GM23338 (cell line): ENCODE measurements around the gene PTPRN2. TPM values are rescaled to one million over a fixed set of nuclear protein-coding genes. Genes with fewer than 3 reads are reported as not detected.
A peak's percentile ranks its signal among the peaks of the same experiment; 100 is the strongest.

ENCODE experiments used
- ATAC-seq: fragments of 200-7000 bp; cut with Tn5 transposase; 3 replicates; pipeline ENCODE4 v1.9.1; 2020
- DNase-seq: peaks from one replicate; pipeline ENCODE4 v3.0.0-alpha.2; 2015; ENCODE audit warnings: low spot score
- H2AFZ ChIP-seq: fragments of 200-600 bp; sonication (generic); 2 replicates; pipeline ENCODE4 v1.8.0; 2016; ENCODE audit warnings: antibody characterized with exemption, mild to moderate bottlenecking, moderate library complexity
- H3F3A ChIP-seq: fragments of 200-600 bp; sonication (generic); replicated peaks from 2 replicates; pipeline ENCODE4 v1.8.0; 2017; ENCODE audit warnings: antibody characterized with exemption, mixed run types, low read depth
- H3K27ac ChIP-seq: fragments of 200-600 bp; sonication (generic); 2 replicates; pipeline ENCODE4 v1.6.1; 2016; ENCODE audit warnings: low read depth
- H3K27me3 ChIP-seq: fragments of 200-600 bp; sonication (generic); 2 replicates; pipeline ENCODE4 v1.8.0; 2016; ENCODE audit warnings: mild to moderate bottlenecking, mixed run types, moderate library complexity; ENCODE audit not compliant: insufficient read depth
- H3K36me3 ChIP-seq: fragments of 200-600 bp; sonication (generic); 2 replicates; pipeline ENCODE4 v1.8.0; 2016; ENCODE audit warnings: mild to moderate bottlenecking; ENCODE audit not compliant: insufficient read depth
- H3K4me1 ChIP-seq: fragments of 200-600 bp; sonication (generic); 2 replicates; pipeline ENCODE4 v1.8.0; 2016; ENCODE audit warnings: mild to moderate bottlenecking, moderate library complexity; ENCODE audit not compliant: insufficient read depth
- H3K4me2 ChIP-seq: fragments of 200-600 bp; sonication (generic); 2 replicates; pipeline ENCODE4 v1.7.1; 2017; ENCODE audit warnings: mixed run types
- H3K4me3 ChIP-seq: fragments of 200-600 bp; sonication (generic); 2 replicates; pipeline ENCODE4 v1.6.1; 2016; ENCODE audit warnings: mixed run types
- H3K79me2 ChIP-seq: fragments of 200-600 bp; sonication (generic); replicated peaks from 2 replicates; pipeline ENCODE4 v1.8.0; 2017; ENCODE audit warnings: mild to moderate bottlenecking; ENCODE audit not compliant: insufficient read depth
- H3K9me2 ChIP-seq: fragments of 200-600 bp; sonication (generic); 2 replicates; pipeline ENCODE4 v1.8.0; 2017; ENCODE audit not compliant: insufficient read depth
- H4K20me1 ChIP-seq: fragments of 200-600 bp; sonication (generic); replicated peaks from 2 replicates; pipeline ENCODE4 v1.8.0; 2017; ENCODE audit warnings: mild to moderate bottlenecking; ENCODE audit not compliant: insufficient read depth
- H3K27ac Mint-ChIP-seq: 2 replicates; pipeline ENCODE4 v1.8.0; 2020; ENCODE audit warnings: inconsistent platforms, mild to moderate bottlenecking, moderate library complexity, mixed read lengths
- H3K27me3 Mint-ChIP-seq: 3 replicates; pipeline ENCODE4 v1.8.0; 2022; ENCODE audit warnings: low read depth, mild to moderate bottlenecking, moderate library complexity, mixed read lengths, inconsistent platforms; ENCODE audit not compliant: insufficient read depth, poor library complexity
- H3K36me3 Mint-ChIP-seq: 3 replicates; pipeline ENCODE4 v1.8.0; 2021; ENCODE audit warnings: low read depth, mild to moderate bottlenecking, inconsistent platforms, moderate library complexity, mixed read lengths
- H3K4me1 Mint-ChIP-seq: 3 replicates; pipeline ENCODE4 v1.8.0; 2020; ENCODE audit warnings: mild to moderate bottlenecking, inconsistent platforms, mixed read lengths
- H3K4me3 Mint-ChIP-seq: 3 replicates; pipeline ENCODE4 v1.8.0; 2021; ENCODE audit warnings: moderate library complexity, mild to moderate bottlenecking, inconsistent platforms, mixed read lengths
- H3K9me3 Mint-ChIP-seq: 3 replicates; pipeline ENCODE4 v1.8.0; 2020; ENCODE audit warnings: moderate library complexity, mild to moderate bottlenecking, inconsistent platforms, mixed read lengths
- EZH2 ChIP-seq: fragments of 200-600 bp; sonication (generic); IDR thresholded peaks from one replicate; pipeline ENCODE4 v1.8.0; 2017; ENCODE audit warnings: antibody characterized with exemption, mild to moderate bottlenecking, low read depth; ENCODE audit not compliant: unreplicated experiment
- JUNB ChIP-seq: IDR thresholded peaks from one replicate; pipeline ENCODE4 v1.6.1; 2016; ENCODE audit warnings: antibody characterized with exemption; ENCODE audit not compliant: unreplicated experiment
- REST ChIP-seq: IDR thresholded peaks from one replicate; pipeline ENCODE4 v1.6.1; 2018; ENCODE audit warnings: antibody characterized with exemption; ENCODE audit not compliant: unreplicated experiment
- STAT1 ChIP-seq: IDR thresholded peaks from one replicate; pipeline ENCODE4 v1.6.1; 2016; ENCODE audit warnings: antibody characterized with exemption; ENCODE audit not compliant: unreplicated experiment
- ZNF331 ChIP-seq: fragments of 250-450 bp; sonication (Bioruptor Pico); IDR thresholded peaks from 2 replicates; pipeline ENCODE4 v1.5.0; 2020; ENCODE audit warnings: low read depth, mild to moderate bottlenecking, moderate library complexity
- ZNF462 ChIP-seq: fragments of 250-450 bp; sonication (Bioruptor Pico); IDR thresholded peaks from 2 replicates; pipeline ENCODE4 v1.5.0; 2020; ENCODE audit warnings: mild to moderate bottlenecking, moderate library complexity
- polyA plus RNA-seq: library from polyadenylated mRNA; unstranded; fragments of >200 nt; fragmentation: Nextera tagmentation; extraction: Ambion mirVana; gene quantifications from 2 replicates; pipeline ENCODE4 v1.2.1, GENCODE V29; 2016
- total RNA-seq: library from RNA; depleted of rRNA; stranded (reverse); fragments of >200 nt; shearing (Covaris generic); gene quantifications from 2 replicates; pipeline ENCODE4 v1.2.3, GENCODE V29; 2014
- TF ChIP-seq, protein P1 (sequence below): IDR thresholded peaks from 2 replicates; pipeline ENCODE4 v1.6.1; 2016; ENCODE audit warnings: antibody characterized with exemption

Gene PTPRN2
- total and polyA plus RNA-seq, 2 experiments from 2014 or later, result 0.87 to 4.0 TPM

DNA sequence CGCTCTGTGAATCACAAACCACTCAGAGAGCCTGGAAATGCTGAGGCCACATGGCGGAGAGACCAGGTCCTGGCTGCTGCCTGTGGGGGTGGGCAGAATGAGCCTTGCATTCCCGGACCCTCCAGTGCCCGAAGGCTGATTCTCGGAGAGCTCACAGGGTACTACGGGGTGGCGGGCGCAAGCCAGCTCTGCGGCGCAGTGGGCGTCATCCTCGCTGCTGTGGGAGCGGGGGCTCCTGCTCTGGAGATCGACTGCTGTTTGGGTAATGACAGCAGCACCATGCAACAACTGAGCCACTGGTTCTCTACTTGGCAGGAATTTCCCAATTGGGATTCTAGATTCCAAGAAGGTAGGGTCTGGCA, 108.0 kb downstream of the PTPRN2 start:
- Histone ChIP-seq H3K9me2 (no peaks in the 10 kb centered on the region; the same call in 1 of the 2 replicates), H3K27ac (no peak overlapping the region), H4K20me1 (no peaks in the 10 kb centered on the region), H3K4me2 (no peak overlapping the region), H3K36me3 (no peaks in the 10 kb centered on the region; the same call in 1 of the 2 replicates), H3K4me1 (peaks cover 17% of the 10 kb centered on the region), H2AFZ (peak overlapping the region; percentile 72; the same call in 1 of the 2 replicates), H3K79me2 (no peaks in the 10 kb centered on the region), H3F3A (peaks cover 9% of the 10 kb centered on the region; the same call in 1 of the 2 replicates), H3K4me3 (no peak overlapping the region), H3K27me3 (no peaks in the 10 kb centered on the region)
- H3K36me3 Mint-ChIP-seq, result peaks cover 17% of the 10 kb centered on the region
- no peak overlapping the region for H3K4me3 Mint-ChIP-seq
- H3K4me1 Mint-ChIP-seq, result peaks cover 18% of the 10 kb centered on the region
- H3K27me3 Mint-ChIP-seq, result peaks cover 9% of the 10 kb centered on the region
- peaks cover 92% of the 10 kb centered on the region for H3K9me3 Mint-ChIP-seq
- no peak for ATAC-seq
- no peak overlapping the region for H3K27ac Mint-ChIP-seq
- no peak for TF ChIP-seq STAT1
- TF ChIP-seq, protein P1, sequence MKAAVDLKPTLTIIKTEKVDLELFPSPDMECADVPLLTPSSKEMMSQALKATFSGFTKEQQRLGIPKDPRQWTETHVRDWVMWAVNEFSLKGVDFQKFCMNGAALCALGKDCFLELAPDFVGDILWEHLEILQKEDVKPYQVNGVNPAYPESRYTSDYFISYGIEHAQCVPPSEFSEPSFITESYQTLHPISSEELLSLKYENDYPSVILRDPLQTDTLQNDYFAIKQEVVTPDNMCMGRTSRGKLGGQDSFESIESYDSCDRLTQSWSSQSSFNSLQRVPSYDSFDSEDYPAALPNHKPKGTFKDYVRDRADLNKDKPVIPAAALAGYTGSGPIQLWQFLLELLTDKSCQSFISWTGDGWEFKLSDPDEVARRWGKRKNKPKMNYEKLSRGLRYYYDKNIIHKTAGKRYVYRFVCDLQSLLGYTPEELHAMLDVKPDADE, result no peak
- no peak for TF ChIP-seq EZH2
- no peak for TF ChIP-seq JUNB
- TF ChIP-seq REST, result no peak
- no peak for TF ChIP-seq ZNF331
- TF ChIP-seq ZNF462 (CRISPR knock-in tag), result no peak
- no peak for DNase-seq
